NB4 (cell line): ENCODE measurements around the gene CYB5A.
A peak's percentile ranks its signal among the peaks of the same experiment; 100 is the strongest.

Experiments used
- MYC ChIP-seq: IDR thresholded peaks from 2 replicates; pipeline ENCODE4 v1.6.1; 2011; ENCODE audit warnings: low read depth, low read length
- TF ChIP-seq, protein P1 (sequence below): IDR thresholded peaks from one replicate; pipeline ENCODE4 v1.5.1; 2012; ENCODE audit warnings: low read depth, low read length
- TF ChIP-seq, protein P2 (sequence below): IDR thresholded peaks from 2 replicates; pipeline ENCODE4 v1.6.1; 2011; ENCODE audit warnings: low read depth, low read length

DNA sequence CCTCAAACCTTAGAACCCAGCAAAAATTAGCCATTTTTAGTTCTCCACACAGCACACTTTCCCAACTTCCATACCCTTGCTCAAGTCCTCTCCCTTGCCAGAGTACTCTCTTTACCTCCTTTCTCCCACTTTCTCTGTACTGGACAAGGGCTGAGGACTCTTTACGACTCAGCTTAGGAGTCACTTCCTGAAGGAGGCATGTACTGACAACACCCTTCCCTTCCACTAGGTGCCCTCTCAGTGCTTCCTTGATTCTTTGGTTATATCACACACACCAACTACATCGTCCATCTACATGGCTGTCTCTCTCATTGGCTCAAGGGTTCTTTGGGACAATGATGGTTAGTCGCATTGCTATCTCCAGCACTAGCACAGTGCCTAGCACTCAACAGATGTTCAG is 18.6 kb upstream of the CYB5A start:
- TF ChIP-seq, protein P1, sequence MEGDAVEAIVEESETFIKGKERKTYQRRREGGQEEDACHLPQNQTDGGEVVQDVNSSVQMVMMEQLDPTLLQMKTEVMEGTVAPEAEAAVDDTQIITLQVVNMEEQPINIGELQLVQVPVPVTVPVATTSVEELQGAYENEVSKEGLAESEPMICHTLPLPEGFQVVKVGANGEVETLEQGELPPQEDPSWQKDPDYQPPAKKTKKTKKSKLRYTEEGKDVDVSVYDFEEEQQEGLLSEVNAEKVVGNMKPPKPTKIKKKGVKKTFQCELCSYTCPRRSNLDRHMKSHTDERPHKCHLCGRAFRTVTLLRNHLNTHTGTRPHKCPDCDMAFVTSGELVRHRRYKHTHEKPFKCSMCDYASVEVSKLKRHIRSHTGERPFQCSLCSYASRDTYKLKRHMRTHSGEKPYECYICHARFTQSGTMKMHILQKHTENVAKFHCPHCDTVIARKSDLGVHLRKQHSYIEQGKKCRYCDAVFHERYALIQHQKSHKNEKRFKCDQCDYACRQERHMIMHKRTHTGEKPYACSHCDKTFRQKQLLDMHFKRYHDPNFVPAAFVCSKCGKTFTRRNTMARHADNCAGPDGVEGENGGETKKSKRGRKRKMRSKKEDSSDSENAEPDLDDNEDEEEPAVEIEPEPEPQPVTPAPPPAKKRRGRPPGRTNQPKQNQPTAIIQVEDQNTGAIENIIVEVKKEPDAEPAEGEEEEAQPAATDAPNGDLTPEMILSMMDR = peak; percentile 38
- TF ChIP-seq MYC = no peak
- TF ChIP-seq, protein P2, sequence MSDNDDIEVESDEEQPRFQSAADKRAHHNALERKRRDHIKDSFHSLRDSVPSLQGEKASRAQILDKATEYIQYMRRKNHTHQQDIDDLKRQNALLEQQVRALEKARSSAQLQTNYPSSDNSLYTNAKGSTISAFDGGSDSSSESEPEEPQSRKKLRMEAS = no peak
